ENCODE results near the gene SAMHD1.

The SAMHD1 gene

GRCh38 chr20:36852187-36852586 is 99.3 kb downstream of the SAMHD1 start:
- no peak for TF ChIP-seq CTCF (IDR thresholded peaks at IDR 0.05)
- DNase-seq, result no peak
- Mint-ChIP-seq H3K9me3 (peaks cover 16% of the 10 kb centered on the region), H3K27me3 (ENCODE audit: low read depth, poor library complexity) (peaks cover 6% of the 10 kb centered on the region), H3K27ac (no peak overlapping the region), H3K4me3 (no peak overlapping the region), H3K4me1 (peaks cover 15% of the 10 kb centered on the region), H3K36me3 (ENCODE audit: low read depth) (peaks cover 39% of the 10 kb centered on the region)

- Mint-ChIP-seq H3K4me1 (peaks cover 15% of the 10 kb centered on the region), H3K27me3 (ENCODE audit: low read depth, poor library complexity) (peaks cover 6% of the 10 kb centered on the region), H3K36me3 (ENCODE audit: low read depth) (peaks cover 39% of the 10 kb centered on the region), H3K9me3 (peaks cover 16% of the 10 kb centered on the region), H3K4me3 (no peak overlapping the region), H3K27ac (no peak overlapping the region)
- no peak for DNase-seq
- TF ChIP-seq CTCF (IDR thresholded peaks at IDR 0.05), result no peak
These were observed 100.0 kb downstream of the SAMHD1 start for GRCh38 chr20:36851490-36851889.

DNA sequence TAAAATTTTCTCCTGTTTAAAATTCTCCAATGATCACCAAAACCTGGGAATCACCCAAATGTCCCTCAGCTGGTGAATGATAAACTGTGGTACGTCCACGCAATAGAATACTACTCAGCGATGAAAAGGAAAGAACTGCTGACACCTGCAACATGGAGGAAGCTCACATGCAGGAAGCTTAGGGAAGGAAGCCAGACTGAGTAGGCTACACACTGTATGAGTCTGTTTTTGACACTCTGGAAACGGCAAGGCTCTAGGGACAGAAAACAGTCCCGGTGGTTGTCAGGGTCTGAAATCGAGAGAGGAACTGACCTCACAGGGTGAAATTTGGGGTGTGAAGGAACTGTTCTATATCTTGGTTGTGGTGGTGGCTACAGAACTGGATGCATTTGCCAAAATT is 100.7 kb downstream of the SAMHD1 start:
- Mint-ChIP-seq H3K27me3 (ENCODE audit: low read depth, poor library complexity) (peaks cover 6% of the 10 kb centered on the region), H3K27ac (no peak overlapping the region), H3K4me1 (peaks cover 22% of the 10 kb centered on the region), H3K36me3 (ENCODE audit: low read depth) (peaks cover 39% of the 10 kb centered on the region), H3K4me3 (no peak overlapping the region), H3K9me3 (peaks cover 16% of the 10 kb centered on the region)
- no peak for TF ChIP-seq CTCF (IDR thresholded peaks at IDR 0.05)
- DNase-seq, result no peak

DNA sequence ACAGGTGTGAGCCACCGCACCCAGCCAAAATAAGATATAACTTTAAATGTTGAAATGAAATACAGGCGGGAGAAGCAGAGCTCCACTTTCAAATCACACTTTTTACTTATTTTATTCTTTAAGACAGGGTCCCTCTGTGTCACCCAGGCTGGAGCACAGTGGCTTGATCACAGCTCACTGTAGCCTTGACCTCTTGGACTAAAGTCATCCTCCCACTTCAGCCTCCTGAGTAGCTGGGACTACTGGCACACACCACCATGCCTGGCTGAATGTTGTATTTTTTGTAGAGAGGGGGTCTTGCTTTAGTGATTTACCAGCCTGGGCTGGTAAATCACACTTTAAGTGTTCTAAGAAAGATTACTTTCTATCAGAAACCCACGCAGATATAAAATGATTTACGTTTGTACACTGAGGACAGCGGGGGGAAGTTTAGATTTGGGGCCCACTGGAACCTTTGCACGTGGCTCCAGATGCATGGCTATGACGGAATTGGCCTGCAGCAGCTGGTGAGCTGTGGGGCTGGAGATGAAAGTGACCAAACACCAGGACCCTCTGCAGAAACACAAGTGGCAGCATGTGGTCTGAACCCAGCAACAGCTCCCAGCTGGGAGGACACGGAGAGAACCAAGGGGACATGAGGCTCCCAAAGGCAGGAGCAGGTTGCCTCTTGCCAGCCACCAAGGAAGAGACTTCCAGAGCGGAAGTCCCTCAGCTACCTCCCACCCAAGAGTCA is 102.0 kb downstream of the SAMHD1 start:
- no peak overlapping the region for H3K27ac Mint-ChIP-seq
- peaks cover 26% of the 10 kb centered on the region for H3K4me1 Mint-ChIP-seq
- no peak overlapping the region for H3K4me3 Mint-ChIP-seq
- DNase-seq, result no peak
- peaks cover 16% of the 10 kb centered on the region for H3K9me3 Mint-ChIP-seq
- peaks cover 7% of the 10 kb centered on the region for H3K27me3 Mint-ChIP-seq (ENCODE audit: low read depth, poor library complexity)
- H3K36me3 Mint-ChIP-seq (ENCODE audit: low read depth), result peaks cover 39% of the 10 kb centered on the region
- no peak for TF ChIP-seq CTCF (IDR thresholded peaks at IDR 0.05)

DNA sequence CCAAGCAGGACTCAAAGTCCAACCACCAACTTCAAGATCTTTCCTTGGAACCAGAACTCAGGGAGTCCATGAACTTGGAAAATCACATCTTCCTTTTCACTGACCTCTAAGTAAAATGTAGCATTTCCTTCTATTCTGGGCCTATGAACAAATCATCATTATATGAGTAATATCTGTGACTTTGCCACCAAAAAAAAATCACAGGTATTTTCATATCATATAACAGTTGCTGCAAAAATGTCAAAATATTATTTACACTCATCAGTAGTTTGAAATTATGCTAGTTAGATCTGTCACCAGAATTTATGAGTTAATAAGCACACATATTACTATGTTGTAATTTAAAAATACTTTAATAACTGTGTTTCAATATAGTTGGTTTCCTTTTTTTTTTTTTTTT is 102.8 kb downstream of the SAMHD1 start:
- Mint-ChIP-seq H3K27me3 (ENCODE audit: low read depth, poor library complexity) (peaks cover 7% of the 10 kb centered on the region), H3K4me3 (no peak overlapping the region), H3K9me3 (peaks cover 16% of the 10 kb centered on the region), H3K27ac (no peak overlapping the region), H3K4me1 (peaks cover 26% of the 10 kb centered on the region), H3K36me3 (ENCODE audit: low read depth) (peaks cover 40% of the 10 kb centered on the region)
- no peak for DNase-seq
- TF ChIP-seq CTCF (IDR thresholded peaks at IDR 0.05), result no peak

- Mint-ChIP-seq H3K4me1 (peaks cover 26% of the 10 kb centered on the region), H3K27ac (no peak overlapping the region), H3K27me3 (ENCODE audit: low read depth, poor library complexity) (peaks cover 7% of the 10 kb centered on the region), H3K4me3 (no peak overlapping the region), H3K9me3 (peaks cover 16% of the 10 kb centered on the region), H3K36me3 (ENCODE audit: low read depth) (peaks cover 40% of the 10 kb centered on the region)
- no peak for TF ChIP-seq CTCF (IDR thresholded peaks at IDR 0.05)
- DNase-seq, result no peak
These were observed 103.3 kb downstream of the SAMHD1 start for GRCh38 chr20:36848078-36848660.
